Right atrium auricular region (tissue), 2 donors: ENCODE measurements around the gene NDUFA1. TPM values are rescaled to one million over a fixed set of nuclear protein-coding genes. Genes with fewer than 3 reads are reported as not detected.
"Not testable (repeated sequence)": the region's sequence is repeated elsewhere in the genome, so short reads cannot be mapped to it uniquely, and the experiment has no call there.

Experiments used
- DNase-seq: peaks from one replicate; pipeline ENCODE4 v3.0.0-alpha.2; 2019; ENCODE audit warnings: low spot score
- H3K27ac ChIP-seq, 2 donors: fragments of 200-600 bp; sonication (generic); 1 replicate in 1 of 2; 2 replicates in 1 of 2; pipeline ENCODE4 v1.5.1; 2016 to 2019
- H3K27me3 ChIP-seq, 2 donors: fragments of 200-600 bp; sonication (generic); one replicate each; pipeline versions ENCODE4 v1.5.1 to v1.6.0; 2017 to 2019
- H3K36me3 ChIP-seq: fragments of 200-600 bp; sonication (generic); one replicate; pipeline ENCODE4 v1.5.1; 2016
- H3K4me1 ChIP-seq, 2 donors: fragments of 200-600 bp; sonication (generic); one replicate each; pipeline versions ENCODE4 v1.5.1 to v1.6.0; 2017 to 2019
- H3K4me3 ChIP-seq, 2 donors: fragments of 200-600 bp; sonication (generic); 1 replicate in 1 of 2; 2 replicates in 1 of 2; pipeline ENCODE4 v1.5.1; 2017 to 2019; ENCODE audit warnings: mild to moderate bottlenecking in 1 of 2, moderate library complexity in 1 of 2
- H3K9me3 ChIP-seq, 2 donors: fragments of 200-600 bp; sonication (generic); one replicate each; pipeline ENCODE4 v1.5.1; 2019
- total RNA-seq, 2 donors: library from RNA; depleted of rRNA; stranded (reverse); fragments of >200 nt; gene quantifications; one replicate each; pipeline ENCODE4 v1.1.0, GENCODE V29; 2016
- TF ChIP-seq, protein P1 (sequence below), 2 donors: fragments of 200-600 bp; sonication (generic); IDR thresholded peaks; one replicate each; pipeline ENCODE4 v1.5.1; 2019; ENCODE audit warnings: antibody characterized with exemption in 2 of 2

Gene NDUFA1
- total RNA-seq, 2 donors from 2014 or later: 202 to 222 TPM

- Histone ChIP-seq H3K36me3 (peaks cover 10% of the 10 kb centered on the region), H3K27ac (no peak overlapping the region), H3K4me3 (no peak overlapping the region), H3K9me3 (no peaks in the 10 kb centered on the region), H3K4me1 (no peaks in the 10 kb centered on the region), H3K27me3 (no peaks in the 10 kb centered on the region)
- DNase-seq: no peak
- TF ChIP-seq, protein P1, sequence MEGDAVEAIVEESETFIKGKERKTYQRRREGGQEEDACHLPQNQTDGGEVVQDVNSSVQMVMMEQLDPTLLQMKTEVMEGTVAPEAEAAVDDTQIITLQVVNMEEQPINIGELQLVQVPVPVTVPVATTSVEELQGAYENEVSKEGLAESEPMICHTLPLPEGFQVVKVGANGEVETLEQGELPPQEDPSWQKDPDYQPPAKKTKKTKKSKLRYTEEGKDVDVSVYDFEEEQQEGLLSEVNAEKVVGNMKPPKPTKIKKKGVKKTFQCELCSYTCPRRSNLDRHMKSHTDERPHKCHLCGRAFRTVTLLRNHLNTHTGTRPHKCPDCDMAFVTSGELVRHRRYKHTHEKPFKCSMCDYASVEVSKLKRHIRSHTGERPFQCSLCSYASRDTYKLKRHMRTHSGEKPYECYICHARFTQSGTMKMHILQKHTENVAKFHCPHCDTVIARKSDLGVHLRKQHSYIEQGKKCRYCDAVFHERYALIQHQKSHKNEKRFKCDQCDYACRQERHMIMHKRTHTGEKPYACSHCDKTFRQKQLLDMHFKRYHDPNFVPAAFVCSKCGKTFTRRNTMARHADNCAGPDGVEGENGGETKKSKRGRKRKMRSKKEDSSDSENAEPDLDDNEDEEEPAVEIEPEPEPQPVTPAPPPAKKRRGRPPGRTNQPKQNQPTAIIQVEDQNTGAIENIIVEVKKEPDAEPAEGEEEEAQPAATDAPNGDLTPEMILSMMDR (IDR thresholded peaks at IDR 0.05): no peak
These were observed 48.4 kb downstream of the NDUFA1 start for GRCh38 chrX:119919835-119920585.

DNA sequence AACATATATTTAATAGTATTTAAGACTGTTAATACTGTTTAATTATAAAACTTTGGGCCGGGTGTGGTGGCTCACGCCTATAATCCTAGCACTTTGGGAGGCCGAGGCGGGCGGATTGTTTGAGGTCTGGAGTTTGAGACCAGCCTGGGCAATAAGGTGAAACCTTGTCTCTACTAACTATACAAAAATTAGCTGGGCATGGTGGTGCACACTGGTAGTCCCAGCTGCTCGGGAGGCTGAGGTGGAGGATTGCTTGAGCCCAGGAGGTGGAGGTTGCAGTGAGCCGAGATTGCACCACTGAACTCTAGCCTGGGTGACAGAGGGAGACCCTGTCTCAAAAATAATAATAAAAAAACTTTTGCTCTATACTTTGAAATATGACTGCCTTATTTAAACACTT is 50.8 kb downstream of the NDUFA1 start:
- not testable (repeated sequence) for H3K27me3 ChIP-seq, H3K9me3 ChIP-seq, H3K4me3 ChIP-seq, H3K27ac ChIP-seq, DNase-seq, H3K4me1 ChIP-seq
- peaks cover 13% of the 10 kb centered on the region for H3K36me3 ChIP-seq

Other genes starting within 250 kb of the NDUFA1 start
- gene SEPTIN6, start 178.7 kb upstream of the NDUFA1 start, total RNA-seq: 10 to 100 TPM; 14.1 to 16.4 TPM
- not detected for gene SOWAHD, start 113.2 kb upstream of the NDUFA1 start, total RNA-seq
- 1,000 to 10,000 TPM; 1,432 to 3,550 TPM for gene RPL39, start 80.2 kb upstream of the NDUFA1 start, total RNA-seq
- gene UPF3B, start 18.9 kb upstream of the NDUFA1 start, total RNA-seq: 1 to 10 TPM; 1.1 to 2.3 TPM
- gene RNF113A, start 99 bp upstream of the NDUFA1 start, total RNA-seq: 10 to 100 TPM in 1 of 2 donors, 1 to 10 TPM in 1; 9.8 to 10.6 TPM
- not detected for gene AKAP14, start 24.1 kb downstream of the NDUFA1 start, total RNA-seq
- 1 to 10 TPM; 3.5 to 5.3 TPM for gene NKAP, start 71.9 kb downstream of the NDUFA1 start, total RNA-seq
- not detected for gene RHOXF2B, start 205.9 kb downstream of the NDUFA1 start, total RNA-seq
- gene RHOXF1, start 244.1 kb downstream of the NDUFA1 start, total RNA-seq: not detected